HFF-Myc (cell line): ENCODE results near the gene NTN1.
"Not testable (repeated sequence)": the region's sequence is repeated elsewhere in the genome, so short reads cannot be mapped to it uniquely, and the experiment has no call there.

ENCODE experiments used
- DNase-seq: peaks from one replicate; pipeline ENCODE4 v3.0.0-alpha.2; 2011; ENCODE audit warnings: low read depth; ENCODE audit errors: extremely low read depth
- H3K4me3 ChIP-seq: replicated peaks from 2 replicates; pipeline ENCODE4 v1.5.1; 2011; ENCODE audit warnings: low read depth, mild to moderate bottlenecking, control low read depth, low read length
- TF ChIP-seq, protein P1 (sequence below): IDR thresholded peaks from 2 replicates; pipeline ENCODE4 v1.5.1; 2012; ENCODE audit warnings: mild to moderate bottlenecking, low read depth, low read length, control low read depth; ENCODE audit errors: missing control alignments

NTN1 gene

GRCh38 chr17:9094193-9094592 is 72.9 kb downstream of the NTN1 start:
- no peak overlapping the region for H3K4me3 ChIP-seq
- TF ChIP-seq, protein P1, sequence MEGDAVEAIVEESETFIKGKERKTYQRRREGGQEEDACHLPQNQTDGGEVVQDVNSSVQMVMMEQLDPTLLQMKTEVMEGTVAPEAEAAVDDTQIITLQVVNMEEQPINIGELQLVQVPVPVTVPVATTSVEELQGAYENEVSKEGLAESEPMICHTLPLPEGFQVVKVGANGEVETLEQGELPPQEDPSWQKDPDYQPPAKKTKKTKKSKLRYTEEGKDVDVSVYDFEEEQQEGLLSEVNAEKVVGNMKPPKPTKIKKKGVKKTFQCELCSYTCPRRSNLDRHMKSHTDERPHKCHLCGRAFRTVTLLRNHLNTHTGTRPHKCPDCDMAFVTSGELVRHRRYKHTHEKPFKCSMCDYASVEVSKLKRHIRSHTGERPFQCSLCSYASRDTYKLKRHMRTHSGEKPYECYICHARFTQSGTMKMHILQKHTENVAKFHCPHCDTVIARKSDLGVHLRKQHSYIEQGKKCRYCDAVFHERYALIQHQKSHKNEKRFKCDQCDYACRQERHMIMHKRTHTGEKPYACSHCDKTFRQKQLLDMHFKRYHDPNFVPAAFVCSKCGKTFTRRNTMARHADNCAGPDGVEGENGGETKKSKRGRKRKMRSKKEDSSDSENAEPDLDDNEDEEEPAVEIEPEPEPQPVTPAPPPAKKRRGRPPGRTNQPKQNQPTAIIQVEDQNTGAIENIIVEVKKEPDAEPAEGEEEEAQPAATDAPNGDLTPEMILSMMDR: no peak
- no peak for DNase-seq

DNA sequence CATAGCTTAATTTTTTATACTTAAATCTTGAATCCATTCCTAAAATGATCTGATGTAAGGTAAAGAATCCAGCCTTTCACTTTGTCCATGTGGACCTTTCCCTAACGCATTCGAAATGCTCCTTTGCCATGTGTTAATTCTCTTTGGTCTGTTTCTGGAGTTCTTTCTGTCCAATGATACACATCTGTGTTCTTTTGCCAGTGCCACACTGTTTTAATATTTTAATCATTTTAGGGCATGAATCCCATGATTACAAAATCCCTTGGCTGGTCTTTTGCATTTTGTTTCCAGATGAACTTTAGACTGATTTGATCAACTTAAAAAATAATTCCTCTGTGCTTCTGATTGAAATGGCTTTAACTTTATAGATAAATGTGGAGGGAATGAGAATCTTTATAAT is 74.1 kb downstream of the NTN1 start:
- H3K4me3 ChIP-seq: no peak overlapping the region
- no peak for DNase-seq
- TF ChIP-seq, protein P1: no peak

DNA sequence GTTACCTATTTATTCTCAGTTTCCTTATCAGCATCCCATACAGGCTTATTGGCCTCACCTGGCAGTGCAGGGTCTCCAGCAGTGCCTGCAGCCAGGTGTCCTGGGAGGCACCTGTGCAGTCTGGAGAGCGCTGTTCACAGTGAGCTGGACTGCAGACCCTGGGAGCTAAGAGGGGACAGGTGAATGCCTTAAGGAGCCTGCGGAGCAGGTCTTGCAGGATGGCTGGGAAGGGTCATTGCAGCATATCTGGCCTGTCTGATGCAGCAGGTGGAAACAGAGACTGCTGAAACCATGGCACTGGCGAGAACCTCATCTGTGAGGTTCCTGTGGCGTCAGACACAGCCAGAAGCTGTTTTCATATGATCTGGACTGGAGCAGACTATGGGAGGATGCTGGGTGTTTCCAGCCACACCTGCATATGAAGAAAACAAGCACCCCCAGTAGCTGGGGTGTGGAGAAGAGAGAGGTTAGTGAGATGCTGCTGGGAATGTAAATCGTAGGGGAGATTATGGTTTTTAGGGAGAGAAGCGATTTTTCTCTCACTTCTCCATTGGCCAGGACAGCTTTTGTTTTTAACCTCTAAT is 77.0 kb downstream of the NTN1 start:
- DNase-seq: no peak
- no peak overlapping the region for H3K4me3 ChIP-seq
- TF ChIP-seq, protein P1: no peak

DNA sequence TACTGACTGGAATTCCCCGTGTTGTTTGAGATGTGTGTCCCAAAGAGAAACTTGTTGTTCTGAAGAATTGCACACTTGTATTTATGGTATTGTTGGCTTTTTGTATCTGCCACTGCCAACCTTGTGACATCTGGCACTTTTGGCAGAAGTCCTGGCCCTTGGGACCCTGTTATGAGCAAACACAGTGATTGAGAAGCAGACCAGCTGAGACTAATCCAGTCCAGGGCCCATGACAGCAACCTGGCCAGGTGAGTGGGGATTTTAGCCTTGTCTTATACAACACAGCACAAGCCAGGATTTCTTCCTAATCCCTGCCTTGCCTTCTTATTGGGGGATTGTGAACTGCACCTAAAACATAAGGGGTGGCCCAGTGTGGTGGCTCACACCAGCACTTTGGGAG is 80.0 kb downstream of the NTN1 start:
- DNase-seq: no peak
- H3K4me3 ChIP-seq: no peak overlapping the region
- TF ChIP-seq, protein P1: no peak

GRCh38 chr17:9103193-9103592 is 81.9 kb downstream of the NTN1 start:
- not testable (repeated sequence) for H3K4me3 ChIP-seq, DNase-seq

- H3K4me3 ChIP-seq: no peak overlapping the region
- DNase-seq: no peak
- TF ChIP-seq, protein P1: no peak
Measured at GRCh38 chr17:9104370-9105041, 83.2 kb downstream of the NTN1 start.

DNA sequence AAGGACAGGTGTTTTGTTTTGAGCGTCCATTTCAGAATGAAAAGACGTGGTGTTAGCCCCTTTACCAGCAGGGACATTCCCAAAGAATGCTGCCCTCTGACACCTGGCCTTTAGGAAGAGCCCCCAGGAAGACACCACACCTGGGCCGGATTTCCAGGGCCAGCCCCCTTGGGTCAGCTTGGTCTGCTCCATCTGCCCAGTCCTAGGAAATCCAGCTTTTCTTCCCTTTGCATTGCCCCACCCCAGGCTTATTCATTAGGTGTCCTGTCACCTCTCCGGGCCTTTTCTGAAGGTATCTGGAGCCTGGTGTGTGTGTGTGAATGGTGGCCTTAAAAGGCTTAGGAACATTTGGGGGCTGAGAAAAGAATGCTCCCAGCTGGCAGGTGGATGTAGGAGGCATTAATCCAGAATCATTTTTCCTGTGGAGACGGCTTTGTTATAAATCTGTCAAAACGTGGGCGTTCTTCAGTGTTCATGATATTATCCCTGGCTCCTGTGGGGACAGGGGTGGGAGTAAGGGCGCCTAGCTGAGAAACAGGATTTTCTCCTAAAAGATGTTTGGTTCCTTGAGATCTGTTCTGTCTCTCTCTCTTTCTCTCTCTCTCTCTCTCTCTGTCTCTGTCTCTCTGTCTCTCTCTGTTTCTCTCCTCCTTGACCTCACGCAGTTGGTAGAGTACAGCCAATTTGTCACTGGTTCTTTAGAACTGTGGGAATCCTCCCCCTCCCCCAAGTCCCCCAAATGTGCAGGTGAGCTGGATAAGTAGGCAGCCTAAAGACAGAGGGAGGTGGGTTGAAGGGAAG is 84.0 kb downstream of the NTN1 start:
- TF ChIP-seq, protein P1: no peak
- H3K4me3 ChIP-seq: no peak overlapping the region
- DNase-seq: no peak

- not testable (repeated sequence) for DNase-seq
Measured at GRCh38 chr17:9106278-9106677, 85.0 kb downstream of the NTN1 start.

More at GRCh38 chr17:9106278-9106677, 85.0 kb downstream of the NTN1 start:
- not testable (repeated sequence) for H3K4me3 ChIP-seq
